HuH-7 (cell line): ENCODE data around the gene FNDC10.
"Not testable (repeated sequence)": the region's sequence is repeated elsewhere in the genome, so short reads cannot be mapped to it uniquely, and the experiment has no call there.

Experiments used
- DNase-seq: peaks from one replicate; pipeline ENCODE4 v3.0.0; 2011; ENCODE audit warnings: low spot score

Gene FNDC10

GRCh38 chr1:1599935-1600860 is at the start of gene FNDC10:
Gene FNDC10 (minus strand): TSS chr1:1600135. CDS start chr1:1600015, 120 bp downstream.
- peak; percentile 69 for DNase-seq

- not testable (repeated sequence) for DNase-seq
Observed at GRCh38 chr1:1648265-1648664, 48.3 kb upstream of the FNDC10 start.

GRCh38 chr1:1647567-1648241 is 47.8 kb upstream of the FNDC10 start:
- not testable (repeated sequence) for DNase-seq

GRCh38 chr1:1646326-1646725 is 46.4 kb upstream of the FNDC10 start:
- not testable (repeated sequence) for DNase-seq

GRCh38 chr1:1640711-1641461 is 41.0 kb upstream of the FNDC10 start:
- DNase-seq = not testable (repeated sequence)

- DNase-seq = not testable (repeated sequence)
Observed at GRCh38 chr1:1640081-1640480, 40.1 kb upstream of the FNDC10 start.

- not testable (repeated sequence) for DNase-seq
Observed at GRCh38 chr1:1639368-1639767, 39.4 kb upstream of the FNDC10 start.

- DNase-seq = not testable (repeated sequence)
Observed at GRCh38 chr1:1638528-1638927, 38.6 kb upstream of the FNDC10 start.

- not testable (repeated sequence) for DNase-seq
Observed at GRCh38 chr1:1637479-1637875, 37.5 kb upstream of the FNDC10 start.

- not testable (repeated sequence) for DNase-seq
Observed at GRCh38 chr1:1636621-1637478, 36.9 kb upstream of the FNDC10 start.

GRCh38 chr1:1634613-1635012 is 34.7 kb upstream of the FNDC10 start:
- DNase-seq = not testable (repeated sequence)

GRCh38 chr1:1633409-1633808 is 33.5 kb upstream of the FNDC10 start:
- DNase-seq = not testable (repeated sequence)

GRCh38 chr1:1631782-1632420 is 32.0 kb upstream of the FNDC10 start, which contains the start of gene MMP23B:
Gene MMP23B (plus strand): TSS chr1:1632173. CDS start chr1:1632219, 46 bp downstream.
- no peak for DNase-seq

- no peak for DNase-seq
Observed at GRCh38 chr1:1630965-1631781, 31.2 kb upstream of the FNDC10 start.

GRCh38 chr1:1630191-1630964 is 30.4 kb upstream of the FNDC10 start:
- no peak for DNase-seq

GRCh38 chr1:1629430-1630190 is 29.7 kb upstream of the FNDC10 start:
- DNase-seq = no peak

- no peak for DNase-seq
Observed at GRCh38 chr1:1628754-1629429, 29.0 kb upstream of the FNDC10 start.
